ENCODE measurements around the gene FER.
A peak's percentile ranks its signal among the peaks of the same experiment; 100 is the strongest.
"Not testable (repeated sequence)": the region's sequence is repeated elsewhere in the genome, so short reads cannot be mapped to it uniquely, and the experiment has no call there.

Gene FER

GRCh38 chr5:109170629-109171350 is 423.1 kb downstream of the FER start:
- no peak for TF ChIP-seq CTCF (IDR thresholded peaks at IDR 0.05; ENCODE audit: unreplicated experiment in 3 of 3)
- Mint-ChIP-seq H3K9me3 (peaks cover 3% of the 10 kb centered on the region), H3K27me3 (ENCODE audit: low read depth) (no peaks in the 10 kb centered on the region), H3K36me3 (ENCODE audit: low read depth) (no peaks in the 10 kb centered on the region), H3K4me1 (no peaks in the 10 kb centered on the region), H3K4me3 (no peak overlapping the region), H3K27ac (no peak overlapping the region)

- H3K27me3 Mint-ChIP-seq (ENCODE audit: low read depth); H3K27ac Mint-ChIP-seq; H3K36me3 Mint-ChIP-seq (ENCODE audit: low read depth); H3K4me3 Mint-ChIP-seq; H3K4me1 Mint-ChIP-seq; H3K9me3 Mint-ChIP-seq: not testable (repeated sequence)
These were observed 423.9 kb downstream of the FER start for GRCh38 chr5:109171437-109172073.

GRCh38 chr5:109173036-109173794 is 425.5 kb downstream of the FER start:
- H3K36me3 Mint-ChIP-seq (ENCODE audit: low read depth), result no peaks in the 10 kb centered on the region

GRCh38 chr5:109177227-109177626 is 429.5 kb downstream of the FER start:
- peaks cover 17% of the 10 kb centered on the region for H3K4me1 Mint-ChIP-seq
- no peaks in the 10 kb centered on the region for H3K9me3 Mint-ChIP-seq
- H3K4me3 Mint-ChIP-seq, result no peak overlapping the region
- TF ChIP-seq CTCF (IDR thresholded peaks at IDR 0.05; ENCODE audit: unreplicated experiment in 3 of 3), result no peak
- H3K27ac Mint-ChIP-seq, result peak overlapping the region in 2 of 3 experiments; percentile 12 to 61
- no peaks in the 10 kb centered on the region for H3K27me3 Mint-ChIP-seq (ENCODE audit: low read depth)
- peaks cover 12% of the 10 kb centered on the region for H3K36me3 Mint-ChIP-seq (ENCODE audit: low read depth)

More at GRCh38 chr5:109173036-109173794, 425.5 kb downstream of the FER start:
- TF ChIP-seq CTCF (IDR thresholded peaks at IDR 0.05; ENCODE audit: unreplicated experiment in 3 of 3), result no peak
- Mint-ChIP-seq H3K4me1 (peaks cover 17% of the 10 kb centered on the region), H3K27ac (no peak overlapping the region), H3K27me3 (ENCODE audit: low read depth) (no peaks in the 10 kb centered on the region), H3K4me3 (no peak overlapping the region), H3K9me3 (peaks cover 3% of the 10 kb centered on the region)

GRCh38 chr5:109177782-109178181 is 430.1 kb downstream of the FER start:
- H3K27me3 Mint-ChIP-seq (ENCODE audit: low read depth), result no peaks in the 10 kb centered on the region
- H3K4me3 Mint-ChIP-seq, result no peak overlapping the region
- H3K36me3 Mint-ChIP-seq (ENCODE audit: low read depth), result peaks cover 12% of the 10 kb centered on the region
- peaks cover 17% of the 10 kb centered on the region for H3K4me1 Mint-ChIP-seq
- H3K27ac Mint-ChIP-seq, result peak overlapping the region in 1 of 3 experiments; percentile 61
- H3K9me3 Mint-ChIP-seq, result no peaks in the 10 kb centered on the region
- TF ChIP-seq CTCF (IDR thresholded peaks at IDR 0.05; ENCODE audit: unreplicated experiment in 3 of 3), result no peak

- no peak for TF ChIP-seq CTCF (IDR thresholded peaks at IDR 0.05; ENCODE audit: unreplicated experiment in 3 of 3)
- Mint-ChIP-seq H3K27ac (no peak overlapping the region), H3K27me3 (ENCODE audit: low read depth) (no peaks in the 10 kb centered on the region), H3K4me3 (no peak overlapping the region), H3K9me3 (no peaks in the 10 kb centered on the region), H3K36me3 (ENCODE audit: low read depth) (peaks cover 12% of the 10 kb centered on the region), H3K4me1 (peaks cover 20% of the 10 kb centered on the region)
These were observed 433.0 kb downstream of the FER start for GRCh38 chr5:109180668-109181067.
